ENCODE measurements around the gene GRK5. TPM values are rescaled to one million over a fixed set of nuclear protein-coding genes. Genes with fewer than 3 reads are reported as not detected.

Gene GRK5
- total RNA-seq, 4 donors from 2014 or later: 6.2 to 12.5 (median 9.1) TPM

DNA sequence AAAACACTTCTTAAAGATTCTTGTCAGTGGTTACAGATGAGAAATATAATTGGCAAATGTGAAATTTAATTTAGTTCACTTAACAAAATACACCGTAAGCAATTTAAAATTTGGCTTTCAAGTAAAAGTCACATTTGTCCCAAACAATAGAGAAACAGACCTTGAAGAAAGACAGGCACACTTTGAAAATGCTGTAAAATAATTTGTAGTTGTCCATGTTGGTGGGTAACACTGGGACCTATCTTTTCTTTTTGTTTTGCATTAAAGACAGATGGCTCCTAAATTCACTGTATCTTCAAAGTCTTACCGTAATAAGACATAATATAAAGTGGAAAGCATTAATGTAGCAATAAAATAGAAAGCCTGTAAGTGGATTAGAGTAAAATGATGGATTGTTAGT, 3.3 kb downstream of the GRK5 start:
- peak overlapping the region in 1 of 4 donors; percentile 66 for H3K4me3 ChIP-seq
- TF ChIP-seq, protein P1, sequence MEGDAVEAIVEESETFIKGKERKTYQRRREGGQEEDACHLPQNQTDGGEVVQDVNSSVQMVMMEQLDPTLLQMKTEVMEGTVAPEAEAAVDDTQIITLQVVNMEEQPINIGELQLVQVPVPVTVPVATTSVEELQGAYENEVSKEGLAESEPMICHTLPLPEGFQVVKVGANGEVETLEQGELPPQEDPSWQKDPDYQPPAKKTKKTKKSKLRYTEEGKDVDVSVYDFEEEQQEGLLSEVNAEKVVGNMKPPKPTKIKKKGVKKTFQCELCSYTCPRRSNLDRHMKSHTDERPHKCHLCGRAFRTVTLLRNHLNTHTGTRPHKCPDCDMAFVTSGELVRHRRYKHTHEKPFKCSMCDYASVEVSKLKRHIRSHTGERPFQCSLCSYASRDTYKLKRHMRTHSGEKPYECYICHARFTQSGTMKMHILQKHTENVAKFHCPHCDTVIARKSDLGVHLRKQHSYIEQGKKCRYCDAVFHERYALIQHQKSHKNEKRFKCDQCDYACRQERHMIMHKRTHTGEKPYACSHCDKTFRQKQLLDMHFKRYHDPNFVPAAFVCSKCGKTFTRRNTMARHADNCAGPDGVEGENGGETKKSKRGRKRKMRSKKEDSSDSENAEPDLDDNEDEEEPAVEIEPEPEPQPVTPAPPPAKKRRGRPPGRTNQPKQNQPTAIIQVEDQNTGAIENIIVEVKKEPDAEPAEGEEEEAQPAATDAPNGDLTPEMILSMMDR (IDR thresholded peaks at IDR 0.05 in 4 of 5, conservative IDR thresholded peaks at IDR 0.05 in 1 of 5): no peak
- TF ChIP-seq POLR2A (IDR thresholded peaks at IDR 0.05): no peak
- DNase-seq (no peak), ATAC-seq (no peak)
- H3K9me3 ChIP-seq: no peaks in the 10 kb centered on the region
- H3K27me3 ChIP-seq: no peaks in the 10 kb centered on the region
- peak overlapping the region; percentile 75 to 92 (median 84) for H3K27ac ChIP-seq
- in situ Hi-C loops (cut with MboI; ENCODE audit: low sequenced_read_pairs in 4 of 4): loop anchor here in 1 of 4 donors (10.0 kb wide), 1 partner anchor 204 kb away; no protein-coding TSS in a partner anchor
- peaks cover 7 to 21% of the 10 kb centered on the region in 2 donors for H3K4me1 ChIP-seq
- H3K36me3 ChIP-seq: no peaks in the 10 kb centered on the region
- intact Hi-C loops (cut with DNase I; ENCODE audit: low total_unique reads): no loop called here

DNA sequence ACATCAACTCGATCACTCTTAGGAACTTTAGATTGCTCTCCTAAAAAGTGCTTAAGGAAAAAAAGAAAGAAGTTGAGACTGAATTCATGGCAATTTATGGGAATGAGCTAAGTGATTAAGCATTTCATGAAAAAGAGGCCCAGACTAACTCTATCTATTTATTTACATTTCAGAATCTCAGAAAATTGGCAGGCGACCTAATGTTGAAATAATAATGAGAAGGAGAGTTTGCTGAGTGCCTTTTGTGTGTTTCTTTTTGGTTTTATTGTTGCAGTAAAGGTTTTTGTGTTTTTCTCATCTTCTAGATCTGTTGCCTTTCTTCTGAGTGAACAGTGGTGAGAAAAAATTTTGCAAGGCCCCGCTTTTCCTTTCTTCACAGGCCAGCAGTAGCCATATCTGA, 3.8 kb downstream of the GRK5 start:
- no peaks in the 10 kb centered on the region for H3K27me3 ChIP-seq
- in situ Hi-C loops (cut with MboI; ENCODE audit: low sequenced_read_pairs in 4 of 4): loop anchor here in 1 of 4 donors (10.0 kb wide), 1 partner anchor 204 kb away; no protein-coding TSS in a partner anchor
- intact Hi-C loops (cut with DNase I; ENCODE audit: low total_unique reads): no loop called here
- peak overlapping the region; percentile 56 to 92 (median 84) for H3K27ac ChIP-seq
- H3K36me3 ChIP-seq: no peaks in the 10 kb centered on the region
- ATAC-seq (no peak), DNase-seq (no peak)
- H3K4me1 ChIP-seq: peaks cover 7 to 16% of the 10 kb centered on the region in 2 donors
- H3K4me3 ChIP-seq: peak overlapping the region in 1 of 4 donors; percentile 16
- TF ChIP-seq, protein P1 (IDR thresholded peaks at IDR 0.05 in 4 of 5, conservative IDR thresholded peaks at IDR 0.05 in 1 of 5): no peak
- no peaks in the 10 kb centered on the region for H3K9me3 ChIP-seq

DNA sequence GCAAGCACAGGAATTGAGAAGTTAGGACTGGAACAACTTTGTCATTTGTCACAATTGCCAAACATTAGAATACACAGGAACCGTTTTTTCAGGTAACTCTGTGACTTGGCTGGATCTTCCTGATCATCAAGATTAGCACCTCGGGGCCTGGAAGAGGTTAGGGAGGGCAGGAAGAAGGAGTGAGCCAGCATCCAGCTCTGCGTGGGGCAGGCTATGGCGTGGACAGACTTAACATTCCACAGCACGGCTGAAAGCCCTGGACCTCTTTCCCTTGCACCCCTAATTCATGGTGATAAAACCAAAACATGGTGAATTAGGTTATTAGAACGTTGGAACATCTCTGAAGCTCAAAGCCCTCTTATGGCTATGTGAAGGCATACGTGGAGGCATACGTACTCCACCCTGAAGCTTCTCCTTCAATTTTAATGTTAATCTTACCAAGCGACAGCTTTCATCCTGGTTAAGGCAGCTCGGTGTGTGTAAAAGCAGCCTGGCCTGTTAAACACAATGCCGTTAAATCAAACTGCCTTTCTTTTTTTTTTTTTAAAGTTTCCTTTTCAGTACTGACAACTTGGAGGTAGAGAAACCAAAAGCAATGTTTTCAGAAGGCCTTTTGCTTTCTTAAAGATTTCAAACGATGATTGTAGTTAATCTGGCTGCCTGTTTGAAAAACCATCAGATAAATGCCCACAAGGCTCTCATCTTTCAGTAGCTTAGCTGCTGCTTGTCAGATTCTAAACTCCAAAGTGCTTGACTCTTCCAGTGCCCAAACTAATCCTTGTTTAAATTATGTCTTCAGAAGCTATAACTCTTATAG, 4.5 kb downstream of the GRK5 start:
- peak overlapping the region; percentile 56 to 92 (median 84) for H3K27ac ChIP-seq
- in situ Hi-C loops (cut with MboI; ENCODE audit: low sequenced_read_pairs in 4 of 4): loop anchor here in 1 of 4 donors (10.0 kb wide), 1 partner anchor 203 kb away; no protein-coding TSS in a partner anchor
- no peaks in the 10 kb centered on the region for H3K36me3 ChIP-seq
- DNase-seq (no peak), ATAC-seq (no peak)
- H3K9me3 ChIP-seq: no peaks in the 10 kb centered on the region
- TF ChIP-seq POLR2A (IDR thresholded peaks at IDR 0.05): no peak
- TF ChIP-seq, protein P1 (IDR thresholded peaks at IDR 0.05 in 4 of 5, conservative IDR thresholded peaks at IDR 0.05 in 1 of 5): no peak
- peak overlapping the region; percentile 3 to 16 (median 13) for H3K4me3 ChIP-seq
- H3K27me3 ChIP-seq: no peaks in the 10 kb centered on the region
- H3K4me1 ChIP-seq: peaks cover 7 to 13% of the 10 kb centered on the region in 2 donors
- intact Hi-C loops (cut with DNase I; ENCODE audit: low total_unique reads): no loop called here

DNA sequence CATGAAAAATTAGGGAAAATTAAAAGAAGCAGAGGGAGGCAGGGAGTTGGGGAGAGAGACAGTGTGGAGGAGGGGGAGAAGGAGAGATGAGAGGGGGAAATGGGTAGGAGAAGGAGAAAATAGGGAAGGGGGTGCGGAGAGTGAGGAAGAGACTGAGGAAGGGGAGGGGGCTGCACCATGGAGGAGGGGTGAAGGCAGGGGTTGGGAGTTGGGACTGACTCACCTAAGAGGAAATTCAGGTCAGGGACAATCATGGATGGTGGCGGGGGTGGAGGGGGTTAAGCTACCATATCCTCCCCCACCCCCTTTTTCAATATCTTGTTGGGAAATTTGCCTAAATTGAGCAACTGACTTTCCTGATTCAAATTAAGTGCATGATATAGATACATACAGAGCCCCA, 8.0 kb downstream of the GRK5 start:
- Histone ChIP-seq H3K4me3 (no peak overlapping the region), H3K27ac (no peak overlapping the region), H3K36me3 (no peaks in the 10 kb centered on the region), H3K9me3 (no peaks in the 10 kb centered on the region), H3K4me1 (peaks cover 3 to 13% of the 10 kb centered on the region in 2 donors), H3K27me3 (no peaks in the 10 kb centered on the region)
- intact Hi-C loops (cut with DNase I; ENCODE audit: low total_unique reads) (loop anchor here (5.0 kb wide), 1 partner anchor 37 kb away; no protein-coding TSS in a partner anchor), in situ Hi-C loops (cut with MboI; ENCODE audit: low sequenced_read_pairs in 4 of 4) (loop anchor here in 1 of 4 donors (10.0 kb wide), 1 partner anchor 199 kb away; no protein-coding TSS in a partner anchor)
- TF ChIP-seq POLR2A (IDR thresholded peaks at IDR 0.05): no peak
- TF ChIP-seq, protein P1 (IDR thresholded peaks at IDR 0.05 in 4 of 5, conservative IDR thresholded peaks at IDR 0.05 in 1 of 5): no peak
- ATAC-seq (no peak), DNase-seq (no peak)
